GM12878 (cell line): ENCODE measurements around the gene CDK13. TPM values are rescaled to one million over a fixed set of nuclear protein-coding genes. Genes with fewer than 3 reads are reported as not detected.

ENCODE experiments used
- ATAC-seq: fragments of 200-7000 bp; cut with Tn5 transposase; 3 replicates; pipeline ENCODE4 v1.9.1; 2020; ENCODE audit warnings: mild to moderate bottlenecking, moderate library complexity
- BruUV-seq: library from RNA; stranded (reverse); fragments of 400-500 nt; replicated peaks from 2 replicates; lab custom pipeline; 2021; lab: Mats Ljungman, UMichigan
- CTCF ChIA-PET: fragments of 300-600 bp; sonication (Branson Sonifier 250); formaldehyde crosslinking; extraction: SDS; loops from one replicate; lab custom pipeline; 2021; ENCODE audit warnings: inconsistent platforms; lab: Yijun Ruan, JAX
- POLR2A ChIA-PET: fragments of 350-600 bp; formaldehyde crosslinking; extraction: SDS; loops from one replicate; lab custom pipeline; 2021; ENCODE audit warnings: inconsistent platforms; lab: Charles Lee
- RAD21 ChIA-PET: fragments of 300-600 bp; sonication (Branson Sonifier 250); formaldehyde crosslinking; loops from one replicate; lab custom pipeline; 2023; ENCODE audit warnings: antibody characterized with exemption; ENCODE audit not compliant: unreplicated experiment; lab: Charles Lee
- SMC1A ChIA-PET: fragments of 300-600 bp; sonication (Branson Sonifier 250); formaldehyde crosslinking; loops from one replicate; lab custom pipeline; 2023; ENCODE audit not compliant: unreplicated experiment, uncharacterized antibody; lab: Charles Lee
- DNase-seq: peaks from one replicate; pipeline ENCODE4 v3.0.0-alpha.2; 2011; ENCODE audit warnings: low read depth, low spot score
- FAIRE-seq: peaks from 3 replicates; lab custom pipeline; 2011; peaks lifted over from hg19 to GRCh38; lab: Jason Lieb, UNC
- H2AFZ ChIP-seq: 2 replicates; pipeline ENCODE4 v1.6.0; 2011; ENCODE audit warnings: low read depth, low read length, control low read depth; ENCODE audit not compliant: control insufficient read depth
- H3K27ac ChIP-seq: 2 replicates; pipeline ENCODE4 v1.5.1; 2011; ENCODE audit warnings: control low read depth; ENCODE audit not compliant: control insufficient read depth, insufficient read depth
- H3K27me3 ChIP-seq, 2 experiments: replicated peaks in 1 of 2; 2 replicates each; pipeline versions ENCODE4 v1.6.0 to v1.6.1; 2011; ENCODE audit warnings: low read length in 1 of 2; ENCODE audit not compliant: control insufficient read depth in 2 of 2, insufficient read depth in 2 of 2
- H3K36me3 ChIP-seq, 2 experiments: 2 replicates each; pipeline ENCODE4 v1.5.1; 2011; ENCODE audit warnings: low read length in 1 of 2; ENCODE audit not compliant: control insufficient read depth in 2 of 2, insufficient read depth in 2 of 2
- H3K4me1 ChIP-seq: 2 replicates; pipeline ENCODE4 v1.6.1; 2011; ENCODE audit warnings: mild to moderate bottlenecking, low read length, moderate library complexity, mixed read lengths; ENCODE audit not compliant: control insufficient read depth, insufficient read depth
- H3K4me2 ChIP-seq: 2 replicates; pipeline ENCODE4 v1.6.0; 2011; ENCODE audit warnings: control low read depth; ENCODE audit not compliant: control insufficient read depth, insufficient read depth
- H3K4me3 ChIP-seq: fragments of 200-600 bp; sonication (generic); 2 replicates; pipeline ENCODE4 v1.5.1; 2016
- H3K79me2 ChIP-seq: 2 replicates; pipeline ENCODE4 v1.6.0; 2011; ENCODE audit warnings: low read length; ENCODE audit not compliant: control insufficient read depth, insufficient read depth
- H3K9ac ChIP-seq: 2 replicates; pipeline ENCODE4 v1.8.0; 2011; ENCODE audit warnings: low read length, control low read depth, mixed read lengths; ENCODE audit not compliant: control insufficient read depth, insufficient read depth
- H3K9me3 ChIP-seq: replicated peaks from 3 replicates; pipeline ENCODE4 v1.5.1; 2011; ENCODE audit warnings: mild to moderate bottlenecking, low read length; ENCODE audit not compliant: control insufficient read depth, insufficient read depth
- H4K20me1 ChIP-seq: 2 replicates; pipeline ENCODE4 v1.6.0; 2011; ENCODE audit not compliant: control insufficient read depth, insufficient read depth
- BCLAF1 ChIP-seq: fragments of 450-650 bp; IDR thresholded peaks from 2 replicates; pipeline ENCODE4 v1.6.1; 2017; ENCODE audit warnings: antibody characterized with exemption, mild to moderate bottlenecking, moderate library complexity
- FOS ChIP-seq: IDR thresholded peaks from 3 replicates; pipeline ENCODE4 v1.6.1; 2011; ENCODE audit warnings: borderline replicate concordance; ENCODE audit not compliant: insufficient read length; ENCODE audit errors: extremely low read depth
- MEF2B ChIP-seq: fragments of 450-650 bp; IDR thresholded peaks from 2 replicates; pipeline ENCODE4 v1.6.1; 2018; ENCODE audit warnings: mild to moderate bottlenecking, moderate library complexity; ENCODE audit not compliant: partially characterized antibody, poor library complexity, severe bottlenecking
- NBN ChIP-seq: fragments of 450-650 bp; IDR thresholded peaks from 2 replicates; pipeline ENCODE4 v1.6.1; 2016
- WGBS: methylation state at CpG from one replicate; pipeline ENCODE4 v1.1.6; 2016; ENCODE audit warnings: low lambda C conversion rate; ENCODE audit not compliant: insufficient replicate concordance, insufficient coverage; ENCODE audit errors: missing lambda C conversion rate; 5-methylcytosine and 5-hydroxymethylcytosine counted together
- in situ Hi-C: fragments of 300-500 bp; cut with MboI; formaldehyde crosslinking; loops from 9 replicates; pipeline ENCODE4 v1.14.3; 2018; ENCODE audit warnings: mixed read lengths
- intact Hi-C: fragments of 100-400 bp; cut with micrococcal nuclease; formaldehyde crosslinking; loops from one replicate; pipeline ENCODE4 v1.14.2; 2022; ENCODE audit not compliant: unreplicated experiment
- polyA plus RNA-seq, 11 experiments: library from polyadenylated mRNA; depleted of rRNA in 4 of 11; unstranded in 6 of 11; stranded (reverse) in 5 of 11; fragments of >200 nt; fragmentation: Nextera tagmentation in 4 of 11; fragmentation: Illumina TruSeq in 1 of 11; extraction: Ambion mirVana in 4 of 11; extraction: Trizol in 1 of 11; gene quantifications; 1 replicate in 1 of 11; 2 replicates in 10 of 11; pipeline versions ENCODE4 v1.2.1 to v1.2.3, GENCODE V29; 2011 to 2016; ENCODE audit warnings: inconsistent platforms in 2 of 11, missing spikeins in 2 of 11, low read depth in 1 of 11
- total RNA-seq, 4 experiments: library from RNA; depleted of rRNA in 3 of 4; stranded (reverse); fragments of >200 nt in 3 of 4; fragmentation: Illumina TruSeq in 1 of 4; extraction: Trizol in 1 of 4; gene quantifications; 2 replicates each; pipeline versions ENCODE4 v1.2.1 to v1.2.3, GENCODE V29; 2013 to 2021

Gene CDK13
- total and polyA plus RNA-seq, 10 of the 15 experiments (the other 5 are each of a cell fraction or from before 2014, with no cell fraction given) = 10.8 to 44.4 (median 28.0) TPM

- DNase-seq (no peak), ATAC-seq (no peak), FAIRE-seq (no peak)
- CTCF ChIA-PET = no interaction called here
- POLR2A ChIA-PET = no interaction called here
- Histone ChIP-seq H3K4me3 (no peak overlapping the region), H3K36me3 (no peaks in the 10 kb centered on the region), H3K9ac (no peak overlapping the region), H4K20me1 (no peaks in the 10 kb centered on the region), H3K79me2 (no peaks in the 10 kb centered on the region), H3K27ac (no peak overlapping the region), H2AFZ (no peak overlapping the region), H3K4me2 (no peak overlapping the region), H3K9me3 (no peaks in the 10 kb centered on the region), H3K4me1 (peaks cover 4% of the 10 kb centered on the region; the same call in 1 of the 2 replicates), H3K27me3 (no peaks in the 10 kb centered on the region)
- in situ Hi-C loops = no loop called here
- 100% methylated on average over 2 of the region's 2 CpGs for WGBS
- BruUV-seq = no TSS peak
- RAD21 ChIA-PET = no interaction called here
- intact Hi-C loops = no loop called here
- SMC1A ChIA-PET = no interaction called here
- TF ChIP-seq NBN (no peak), MEF2B (no peak), FOS (no peak), BCLAF1 (no peak)
Measured at GRCh38 chr7:39942883-39943282, 7.2 kb upstream of the CDK13 start.
